Measurements from ENCODE around the gene MYO6.

Gene MYO6

GRCh38 chr6:75947935-75948334, 198.9 kb downstream of the MYO6 start:
- no peak for DNase-seq (ENCODE audit: low read depth)

- DNase-seq (ENCODE audit: low read depth): no peak
Measured at GRCh38 chr6:75952128-75952527, 203.1 kb downstream of the MYO6 start.

GRCh38 chr6:75963569-75963968, 214.5 kb downstream of the MYO6 start:
- DNase-seq (ENCODE audit: low read depth): no peak

GRCh38 chr6:75968143-75968542, 219.1 kb downstream of the MYO6 start:
- no peak for DNase-seq (ENCODE audit: low read depth)

All from activated T-helper 9 cell treated with anti-CD3 and anti-CD28 coated beads, Interleukin-2, amount 50 U/mL, for 16 hours (primary cell).